Fibroblast of villous mesenchyme (primary cell): ENCODE data around the gene LMX1B. TPM values are rescaled to one million over a fixed set of nuclear protein-coding genes. Genes with fewer than 3 reads are reported as not detected.
"Not testable (repeated sequence)": the region's sequence is repeated elsewhere in the genome, so short reads cannot be mapped to it uniquely, and the experiment has no call there.

Experiments used
- DNase-seq: peaks from one replicate; pipeline ENCODE4 v3.0.0-alpha.2; 2010; ENCODE audit warnings: low read depth
- H3K4me3 ChIP-seq: 2 replicates; pipeline ENCODE4 v1.5.1; 2011; ENCODE audit warnings: low read depth, mild to moderate bottlenecking, low read length
- CTCF ChIP-seq: IDR thresholded peaks from 2 replicates; pipeline ENCODE4 v1.5.1; 2012; ENCODE audit warnings: low read depth, mild to moderate bottlenecking, low read length; ENCODE audit not compliant: insufficient read depth
- total RNA-seq: library from RNA; depleted of rRNA; stranded (reverse); fragments of >200 nt; gene quantifications from 2 replicates; pipeline ENCODE4 v1.2.3, GENCODE V29; 2012

Gene LMX1B
- total RNA-seq, 1 donor = not detected

GRCh38 chr9:126720661-126721563 lies 107.2 kb downstream of the LMX1B start:
- no peak for DNase-seq
- TF ChIP-seq CTCF = no peak
- H3K4me3 ChIP-seq = no peak overlapping the region

GRCh38 chr9:126721564-126721981 lies 107.8 kb downstream of the LMX1B start:
- TF ChIP-seq CTCF = no peak
- no peak for DNase-seq
- H3K4me3 ChIP-seq = no peak overlapping the region

- no peak for TF ChIP-seq CTCF
These were observed 108.7 kb downstream of the LMX1B start for GRCh38 chr9:126722252-126722921.

GRCh38 chr9:126722922-126723806 lies 109.4 kb downstream of the LMX1B start:
- peak; percentile 16 for DNase-seq
- no peak for TF ChIP-seq CTCF
- H3K4me3 ChIP-seq = peak overlapping the region; percentile 64

More at GRCh38 chr9:126722252-126722921, 108.7 kb downstream of the LMX1B start:
- peak; percentile 52 for DNase-seq
- H3K4me3 ChIP-seq = peak overlapping the region; percentile 64

GRCh38 chr9:126723807-126724172 lies 110.1 kb downstream of the LMX1B start:
- DNase-seq = no peak
- TF ChIP-seq CTCF = no peak

GRCh38 chr9:126724226-126724625 lies 110.5 kb downstream of the LMX1B start:
- no peak for TF ChIP-seq CTCF
- no peak overlapping the region for H3K4me3 ChIP-seq
- no peak for DNase-seq

More at GRCh38 chr9:126723807-126724172, 110.1 kb downstream of the LMX1B start:
- no peak overlapping the region for H3K4me3 ChIP-seq

GRCh38 chr9:126725485-126725884 lies 111.8 kb downstream of the LMX1B start:
- H3K4me3 ChIP-seq, DNase-seq: not testable (repeated sequence)

- not testable (repeated sequence) for H3K4me3 ChIP-seq, DNase-seq
These were observed 114.5 kb downstream of the LMX1B start for GRCh38 chr9:126728210-126728609.

- H3K4me3 ChIP-seq, DNase-seq: not testable (repeated sequence)
These were observed 116.9 kb downstream of the LMX1B start for GRCh38 chr9:126730592-126730991.
